ENCODE measurements around the gene CASK.

The CASK gene

GRCh38 chrX:41475591-41476241 lies 447.6 kb downstream of the CASK start:
- DNase-seq (ENCODE audit: low read depth): no peak
- no peak overlapping the region for H3K4me3 ChIP-seq (ENCODE audit: low read length)
- TF ChIP-seq, protein P1, sequence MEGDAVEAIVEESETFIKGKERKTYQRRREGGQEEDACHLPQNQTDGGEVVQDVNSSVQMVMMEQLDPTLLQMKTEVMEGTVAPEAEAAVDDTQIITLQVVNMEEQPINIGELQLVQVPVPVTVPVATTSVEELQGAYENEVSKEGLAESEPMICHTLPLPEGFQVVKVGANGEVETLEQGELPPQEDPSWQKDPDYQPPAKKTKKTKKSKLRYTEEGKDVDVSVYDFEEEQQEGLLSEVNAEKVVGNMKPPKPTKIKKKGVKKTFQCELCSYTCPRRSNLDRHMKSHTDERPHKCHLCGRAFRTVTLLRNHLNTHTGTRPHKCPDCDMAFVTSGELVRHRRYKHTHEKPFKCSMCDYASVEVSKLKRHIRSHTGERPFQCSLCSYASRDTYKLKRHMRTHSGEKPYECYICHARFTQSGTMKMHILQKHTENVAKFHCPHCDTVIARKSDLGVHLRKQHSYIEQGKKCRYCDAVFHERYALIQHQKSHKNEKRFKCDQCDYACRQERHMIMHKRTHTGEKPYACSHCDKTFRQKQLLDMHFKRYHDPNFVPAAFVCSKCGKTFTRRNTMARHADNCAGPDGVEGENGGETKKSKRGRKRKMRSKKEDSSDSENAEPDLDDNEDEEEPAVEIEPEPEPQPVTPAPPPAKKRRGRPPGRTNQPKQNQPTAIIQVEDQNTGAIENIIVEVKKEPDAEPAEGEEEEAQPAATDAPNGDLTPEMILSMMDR (IDR thresholded peaks at IDR 0.05; ENCODE audit: insufficient read depth, low read depth, low read length, missing control alignments): no peak

DNA sequence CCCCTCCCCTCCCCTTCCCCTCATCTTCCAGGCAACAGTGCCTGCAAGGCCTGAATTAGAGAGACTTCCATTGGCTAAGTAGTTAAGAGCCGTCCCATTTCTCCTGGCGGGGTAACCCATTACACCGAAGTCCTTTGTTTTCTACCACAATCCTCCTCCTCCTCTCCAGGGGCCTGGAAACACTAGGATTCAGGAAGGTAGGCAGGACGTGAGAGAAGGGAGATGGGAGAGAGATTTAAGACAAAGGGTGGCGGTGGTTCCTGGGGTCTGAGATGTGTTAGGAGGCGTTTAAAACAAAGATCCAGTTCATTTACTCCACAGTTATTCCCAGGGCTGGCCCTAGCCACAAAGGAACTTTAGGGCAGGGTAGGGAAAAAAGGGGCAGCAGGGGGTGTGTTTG lies 448.2 kb downstream of the CASK start:
- TF ChIP-seq, protein P1 (IDR thresholded peaks at IDR 0.05; ENCODE audit: insufficient read depth, low read depth, low read length, missing control alignments): no peak
- no peak for DNase-seq (ENCODE audit: low read depth)

DNA sequence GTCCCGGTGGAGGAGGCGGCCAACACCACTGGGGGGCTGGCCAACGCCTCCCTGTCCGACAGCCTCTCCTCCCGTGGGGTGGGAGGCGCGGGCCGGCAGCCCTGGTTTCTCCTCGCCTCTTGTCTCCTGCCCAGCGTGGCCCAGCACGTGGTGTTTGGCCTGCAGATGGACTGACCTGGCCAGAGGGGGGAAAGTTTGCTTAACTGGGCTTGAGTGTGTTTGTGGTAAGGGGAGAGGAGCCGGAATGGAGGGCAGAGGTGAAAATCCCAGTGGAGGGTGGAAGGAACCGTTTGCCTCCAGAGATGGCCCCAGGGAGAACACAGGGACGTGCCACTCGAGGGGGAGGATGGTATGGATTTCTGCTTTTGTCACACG lies 448.6 kb downstream of the CASK start:
- TF ChIP-seq, protein P1 (IDR thresholded peaks at IDR 0.05; ENCODE audit: insufficient read depth, low read depth, low read length, missing control alignments): no peak
- H3K4me3 ChIP-seq (ENCODE audit: low read length): no peak overlapping the region
- no peak for DNase-seq (ENCODE audit: low read depth)

More for the DNA sequence above, 448.2 kb downstream of the CASK start:
- no peak overlapping the region for H3K4me3 ChIP-seq (ENCODE audit: low read length)

DNA sequence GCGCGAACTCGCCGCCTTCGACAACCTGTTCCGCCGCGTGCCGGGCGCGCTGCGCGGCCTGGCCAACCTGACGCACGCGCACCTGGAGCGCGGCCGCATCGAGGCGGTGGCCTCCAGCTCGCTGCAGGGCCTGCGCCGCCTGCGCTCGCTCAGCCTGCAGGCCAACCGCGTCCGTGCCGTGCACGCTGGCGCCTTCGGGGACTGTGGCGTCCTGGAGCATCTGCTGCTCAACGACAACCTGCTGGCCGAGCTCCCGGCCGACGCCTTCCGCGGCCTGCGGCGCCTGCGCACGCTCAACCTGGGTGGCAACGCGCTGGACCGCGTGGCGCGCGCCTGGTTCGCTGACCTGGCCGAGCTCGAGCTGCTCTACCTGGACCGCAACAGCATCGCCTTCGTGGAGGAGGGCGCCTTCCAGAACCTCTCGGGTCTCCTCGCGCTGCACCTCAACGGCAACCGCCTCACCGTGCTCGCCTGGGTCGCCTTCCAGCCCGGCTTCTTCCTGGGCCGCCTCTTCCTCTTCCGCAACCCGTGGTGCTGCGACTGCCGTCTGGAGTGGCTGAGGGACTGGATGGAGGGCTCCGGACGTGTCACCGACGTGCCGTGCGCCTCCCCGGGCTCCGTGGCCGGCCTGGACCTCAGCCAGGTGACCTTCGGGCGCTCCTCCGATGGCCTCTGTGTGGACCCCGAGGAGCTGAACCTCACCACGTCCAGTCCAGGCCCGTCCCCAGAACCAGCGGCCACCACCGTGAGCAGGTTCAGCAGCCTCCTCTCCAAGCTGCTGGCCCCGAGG lies 449.2 kb downstream of the CASK start:
- TF ChIP-seq, protein P1 (IDR thresholded peaks at IDR 0.05; ENCODE audit: insufficient read depth, low read depth, low read length, missing control alignments): no peak

GRCh38 chrX:41472231-41472815 lies 451.0 kb downstream of the CASK start:
- no peak for DNase-seq (ENCODE audit: low read depth)
- H3K4me3 ChIP-seq (ENCODE audit: low read length): no peak overlapping the region
- TF ChIP-seq, protein P1 (IDR thresholded peaks at IDR 0.05; ENCODE audit: insufficient read depth, low read depth, low read length, missing control alignments): no peak

More for the DNA sequence above, 449.2 kb downstream of the CASK start:
- DNase-seq (ENCODE audit: low read depth): no peak
- H3K4me3 ChIP-seq (ENCODE audit: low read length): no peak overlapping the region

GRCh38 chrX:41471786-41472185 lies 451.6 kb downstream of the CASK start:
- TF ChIP-seq, protein P1 (IDR thresholded peaks at IDR 0.05; ENCODE audit: insufficient read depth, low read depth, low read length, missing control alignments): no peak
- no peak for DNase-seq (ENCODE audit: low read depth)
- H3K4me3 ChIP-seq (ENCODE audit: low read length): no peak overlapping the region
